Heart right ventricle (tissue), 16 donors: ENCODE data around the gene RAI14. TPM values are rescaled to one million over a fixed set of nuclear protein-coding genes. Genes with fewer than 3 reads are reported as not detected.

Experiments
- ATAC-seq, 8 donors: fragments of 200-7000 bp; cut with Tn5 transposase; one replicate each; pipeline ENCODE4 v1.9.1; 2020; ENCODE audit warnings: mild to moderate bottlenecking in 8 of 8, moderate library complexity in 8 of 8, moderate number of reproducible peaks in 1 of 8
- DNase-seq, 2 donors: peaks; one replicate each; pipeline ENCODE4 v3.0.0-alpha.2; 2020
- H3K27ac ChIP-seq, 10 donors: fragments of 200-600 bp; sonication (generic) in 2 of 10; one replicate each; pipeline versions ENCODE4 v1.5.0 to v1.8.0; 2020 to 2022; ENCODE audit warnings: mild to moderate bottlenecking in 3 of 10
- H3K27me3 ChIP-seq, 7 donors: fragments of 200-600 bp; one replicate each; pipeline ENCODE4 v1.8.0; 2021 to 2022; ENCODE audit warnings: mild to moderate bottlenecking in 2 of 7
- H3K36me3 ChIP-seq, 9 donors: fragments of 200-600 bp; sonication (generic) in 1 of 9; one replicate each; pipeline versions ENCODE4 v1.5.0 to v1.8.0; 2020 to 2022; ENCODE audit warnings: mild to moderate bottlenecking in 2 of 9
- H3K4me1 ChIP-seq, 9 donors: fragments of 200-600 bp; sonication (generic) in 1 of 9; one replicate each; pipeline versions ENCODE4 v1.5.0 to v1.8.0; 2020 to 2022; ENCODE audit warnings: mild to moderate bottlenecking in 4 of 9
- H3K4me3 ChIP-seq, 10 donors: fragments of 200-600 bp; sonication (generic) in 2 of 10; one replicate each; pipeline versions ENCODE4 v1.5.0 to v1.8.0; 2020 to 2022; ENCODE audit warnings: mild to moderate bottlenecking in 7 of 10, moderate library complexity in 2 of 10
- H3K9me3 ChIP-seq, 11 donors: fragments of 200-600 bp in 10 of 11; sonication (generic) in 2 of 11; one replicate each; pipeline versions ENCODE4 v1.5.0 to v1.8.0; 2013 to 2022; ENCODE audit warnings: mild to moderate bottlenecking in 2 of 11, control low read depth in 1 of 11, moderate library complexity in 1 of 11
- CTCF ChIP-seq, 9 donors: fragments of 200-600 bp; sonication (generic) in 2 of 9; IDR thresholded peaks; one replicate each; pipeline versions ENCODE4 v1.5.0 to v1.8.0; 2021 to 2022; ENCODE audit warnings: antibody characterized with exemption in 9 of 9, mild to moderate bottlenecking in 5 of 9, moderate library complexity in 1 of 9
- WGBS, 2 donors: extraction: QIAGEN DNeasy Blood & Tissue Kit; methylation state at CpG; one replicate each; pipeline ENCODE4 v1.1.7; 2013; ENCODE audit warnings: inconsistent platforms in 1 of 2; 5-methylcytosine and 5-hydroxymethylcytosine counted together
- intact Hi-C, 10 donors: fragments of 100-400 bp; cut with DNase I; formaldehyde crosslinking; loops; one replicate each; pipeline versions ENCODE4 v1.11.1 to v1.14.2; 2022
- polyA plus RNA-seq, 2 donors: library from polyadenylated mRNA; stranded (reverse); fragments of 200-250 nt; gene quantifications; one replicate each; pipeline ENCODE4 v1.2.3, GENCODE V29; 2013
- total RNA-seq, 10 donors: library from RNA; stranded (reverse); fragmentation: NEBNext Ultra II Directional in 3 of 10; extraction: Animal tissue kit (Norgen Biotek cat#: 25700) in 3 of 10; gene quantifications; one replicate each; pipeline versions ENCODE4 v1.2.1 to v1.2.4, GENCODE V29; 2021 to 2023
- donor health status: Arrhythmogenic right ventricular cardiomyopathy.
- donor health status: ischemic (EF 13 %, LVEDD 7.1; RV severe dilation, severe dysfunction).
- donor health status: healthy with polysubstance abuse.
- donor health status: DM: no; HTN: yes; CAD: no.
- donor health status: DM: no; HTN: no; CAD: no.
- donor health status: ischemic (EF 25% LVEDD 6.9; RV normal size, moderate dysfunction).
- donor health status: ischemic (EF 25% LVEDD 5.7; RV mildly dilated, moderate dysfunction).
- donor health status: healthy.
- donor health status: DM: yes; HTN: yes; CAD: no.
- donor health status: Ischemic cardiomyopathy.
- donor health status: ischemic (EF 35%, LVEDD 5.7; RV mildly dilated, moderate dysfunction).
- donor health status: nonischemic (EF 11% LVEDD 7.7; RV severe dilation, severe dysfunction).
- donor health status: DM: yes; HTN: yes; CAD: no.
- donor health status: PGD.
- donor health status: ischemic (EF 29% LVEDD 5.4; RV normal size, mild dysfunction).
- donor health status: nonischemic (EF 23%, LVEDD 6.1; RV moderate dilation, normal function).

The RAI14 gene
- total and polyA plus RNA-seq, 12 donors, result 3.3 to 25.5 (median 9.3) TPM

GRCh38 chr5:34787035-34787434, 130.9 kb downstream of the RAI14 start:
- WGBS, 2 donors, result 89 to 97% methylated on average over 6 of the region's 6 CpGs
- H3K9me3 ChIP-seq, result peaks cover 0 to 24% (median 7%) of the 10 kb centered on the region in 11 donors
- no peak overlapping the region for H3K27ac ChIP-seq
- H3K4me1 ChIP-seq, result peaks cover 0 to 18% (median 6%) of the 10 kb centered on the region in 9 donors
- H3K4me3 ChIP-seq, result no peak overlapping the region
- no peaks in the 10 kb centered on the region for H3K36me3 ChIP-seq
- H3K27me3 ChIP-seq, result no peaks in the 10 kb centered on the region
- intact Hi-C loops, result no loop called here
- DNase-seq, result no peak
- no peak for TF ChIP-seq CTCF (IDR thresholded peaks at IDR 0.05)
- no peak for ATAC-seq

GRCh38 chr5:34789021-34789531, 132.9 kb downstream of the RAI14 start:
- Histone ChIP-seq H3K36me3 (no peaks in the 10 kb centered on the region), H3K27ac (peak overlapping the region in 1 of 10 donors; percentile 33), H3K9me3 (peaks cover 0 to 18% (median 0%) of the 10 kb centered on the region in 11 donors), H3K4me1 (peaks cover 0 to 18% (median 6%) of the 10 kb centered on the region in 9 donors), H3K27me3 (no peaks in the 10 kb centered on the region), H3K4me3 (no peak overlapping the region)
- intact Hi-C loops, result no loop called here
- DNase-seq (no peak), ATAC-seq (peak in 7 of 8 donors; percentile 22 to 81 (median 61))
- 56 to 64% methylated on average over 5 of the region's 5 CpGs for WGBS, 2 donors
- TF ChIP-seq CTCF (IDR thresholded peaks at IDR 0.05), result no peak

- intact Hi-C loops, result no loop called here
- no peak for ATAC-seq
- H3K36me3 ChIP-seq, result no peaks in the 10 kb centered on the region
- peak overlapping the region in 2 of 10 donors; percentile 33 to 37 for H3K27ac ChIP-seq
- peaks cover 0 to 18% (median 6%) of the 10 kb centered on the region in 9 donors for H3K4me1 ChIP-seq
- no peak for DNase-seq
- TF ChIP-seq CTCF (IDR thresholded peaks at IDR 0.05), result no peak
- peaks cover 0 to 18% (median 0%) of the 10 kb centered on the region in 11 donors for H3K9me3 ChIP-seq
- WGBS, 2 donors, result 96 to 100% methylated on average over 2 of the region's 2 CpGs
- H3K4me3 ChIP-seq, result no peak overlapping the region
- no peaks in the 10 kb centered on the region for H3K27me3 ChIP-seq
These were observed 133.5 kb downstream of the RAI14 start for GRCh38 chr5:34789639-34790038.

- no peak for ATAC-seq
- WGBS, 2 donors, result 61 to 74% methylated on average over 1 of the region's 1 CpG
These were observed 133.9 kb downstream of the RAI14 start for GRCh38 chr5:34790069-34790468.

More at GRCh38 chr5:34790069-34790468, 133.9 kb downstream of the RAI14 start:
- no peak for TF ChIP-seq CTCF (IDR thresholded peaks at IDR 0.05)
- H3K27me3 ChIP-seq, result no peaks in the 10 kb centered on the region
- intact Hi-C loops, result no loop called here
- H3K4me3 ChIP-seq, result no peak overlapping the region
- peaks cover 0 to 18% (median 6%) of the 10 kb centered on the region in 9 donors for H3K4me1 ChIP-seq
- DNase-seq, result no peak
- peaks cover 0 to 18% (median 0%) of the 10 kb centered on the region in 11 donors for H3K9me3 ChIP-seq
- no peaks in the 10 kb centered on the region for H3K36me3 ChIP-seq
- peak overlapping the region in 1 of 10 donors; percentile 33 for H3K27ac ChIP-seq
